Spleen (tissue), 11 donors: ENCODE results near the gene MYEOV. TPM values are rescaled to one million over a fixed set of nuclear protein-coding genes. Genes with fewer than 3 reads are reported as not detected.

ENCODE experiments used
- DNase-seq: peaks from one replicate; pipeline ENCODE4 v3.0.0-alpha.2; 2020
- H3K27ac ChIP-seq, 8 donors: fragments of 200-600 bp; sonication (generic) in 7 of 8; 1 replicate in 4 of 8; 2 replicates in 4 of 8; pipeline versions ENCODE4 v1.5.0 to v1.8.0; 2016 to 2021; ENCODE audit warnings: inconsistent platforms in 4 of 8, mild to moderate bottlenecking in 4 of 8, moderate library complexity in 1 of 8
- H3K27me3 ChIP-seq, 7 donors: fragments of 200-600 bp; sonication (generic) in 6 of 7; replicated peaks in 1 of 7; 1 replicate in 4 of 7; 2 replicates in 3 of 7; pipeline versions ENCODE4 v1.5.0 to v1.8.0; 2016 to 2021; ENCODE audit warnings: inconsistent platforms in 3 of 7, mild to moderate bottlenecking in 1 of 7
- H3K36me3 ChIP-seq, 6 donors: fragments of 200-600 bp; sonication (generic) in 5 of 6; 1 replicate in 4 of 6; 2 replicates in 2 of 6; pipeline versions ENCODE4 v1.5.0 to v1.8.0; 2016 to 2021; ENCODE audit warnings: inconsistent platforms in 2 of 6
- H3K4me1 ChIP-seq, 6 donors: fragments of 200-600 bp; sonication (generic) in 5 of 6; 1 replicate in 3 of 6; 2 replicates in 3 of 6; pipeline versions ENCODE4 v1.5.0 to v1.8.0; 2016 to 2021; ENCODE audit warnings: inconsistent platforms in 3 of 6
- H3K4me3 ChIP-seq, 8 donors: fragments of 200-600 bp; sonication (generic) in 7 of 8; 1 replicate in 4 of 8; 2 replicates in 4 of 8; pipeline versions ENCODE4 v1.5.0 to v1.8.0; 2016 to 2021; ENCODE audit warnings: inconsistent platforms in 4 of 8, mild to moderate bottlenecking in 4 of 8, moderate library complexity in 2 of 8
- H3K9me3 ChIP-seq, 8 donors: fragments of 200-600 bp; sonication (generic) in 7 of 8; 1 replicate in 4 of 8; 2 replicates in 4 of 8; pipeline versions ENCODE4 v1.5.0 to v1.8.0; 2016 to 2021; ENCODE audit warnings: inconsistent platforms in 4 of 8
- POLR2A ChIP-seq, 3 donors: fragments of 450-650 bp; IDR thresholded peaks; one replicate each; pipeline ENCODE4 v1.5.1; 2017; ENCODE audit warnings: antibody characterized with exemption in 3 of 3, mild to moderate bottlenecking in 1 of 3
- POLR2AphosphoS5 ChIP-seq, 3 donors: sonication (generic); formaldehyde crosslinking; IDR thresholded peaks; one replicate each; pipeline ENCODE4 v1.5.1; 2017; ENCODE audit warnings: antibody characterized with exemption in 3 of 3
- WGBS, 5 donors: extraction: QIAGEN DNeasy Blood & Tissue Kit in 3 of 5; methylation state at CpG; one replicate each; pipeline versions ENCODE4 v1.1.5 to v1.1.7; 2013 to 2018; 5-methylcytosine and 5-hydroxymethylcytosine counted together
- intact Hi-C: fragments of 100-400 bp; cut with DNase I; formaldehyde crosslinking; loops from one replicate; pipeline ENCODE4 v1.15.0; 2023; ENCODE audit warnings: low total_unique reads
- polyA plus RNA-seq, 3 donors: library from polyadenylated mRNA; stranded (reverse); fragments of 200-250 nt; gene quantifications; one replicate each; pipeline ENCODE4 v1.2.1, GENCODE V29; 2013
- total RNA-seq, 7 donors: library from RNA; depleted of rRNA in 3 of 7; stranded (reverse); fragments of >200 nt in 3 of 7; fragmentation: NEBNext Ultra II Directional in 4 of 7; extraction: Animal tissue kit (Norgen Biotek cat#: 25700) in 4 of 7; gene quantifications; one replicate each; pipeline versions ENCODE4 v1.1.0 to v1.2.1, GENCODE V29; 2016 to 2021
- TF ChIP-seq, protein P1 (sequence below), 11 experiments: fragments of 200-600 bp in 7 of 11; fragments of 450-650 bp in 4 of 11; sonication (generic) in 4 of 11; IDR thresholded peaks in 8 of 11; conservative IDR thresholded peaks in 3 of 11; 1 replicate in 7 of 11; 2 replicates in 4 of 11; pipeline versions ENCODE4 v1.4.0 to v1.8.0; 2016 to 2021; ENCODE audit warnings: antibody characterized with exemption in 11 of 11, inconsistent platforms in 4 of 11, mild to moderate bottlenecking in 1 of 11
- donor health status: healthy with polysubstance abuse.
- donor health status: DM: no; HTN: no; CAD: no; lungs with moderate emphysema.
- donor health status: DM: no; HTN: no; CAD: no.
- donor health status: Bipolar disorder and iron deficiency.
- donor health status: healthy.
- donor health status: DM: no; HTN: no; CAD: no.
- donor health status: DM: yes; HTN: yes; CAD: no.

MYEOV gene
- total and polyA plus RNA-seq, 10 donors = 0.06 to 1.4 (median 0.47) TPM; not detected in 2

DNA sequence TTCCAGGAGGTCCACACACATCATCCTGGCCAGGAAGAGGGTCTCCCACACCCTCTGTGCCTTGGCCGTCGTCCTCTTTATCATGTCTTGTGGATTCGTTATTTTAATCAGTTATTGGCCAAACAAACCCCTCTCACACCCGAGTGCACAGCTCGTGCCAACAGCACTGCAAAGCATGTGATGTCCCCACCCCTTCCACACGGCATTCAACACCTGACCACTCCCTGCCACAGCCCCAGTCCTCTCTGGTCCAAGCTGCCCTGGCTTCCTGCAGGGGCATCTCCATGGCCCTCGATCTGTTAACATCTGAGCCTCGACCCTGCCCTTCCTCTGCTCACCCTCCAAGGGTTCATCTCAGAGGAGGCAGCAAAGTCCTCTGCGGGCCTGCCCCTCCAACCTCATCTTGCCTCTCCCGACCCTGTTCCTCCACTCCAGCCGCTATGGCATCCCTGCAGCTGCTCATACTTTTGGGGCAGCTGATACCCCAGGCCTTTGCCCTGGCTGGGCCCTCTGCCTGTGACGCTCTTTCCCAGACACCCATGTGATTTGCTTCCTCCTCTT is 14.0 kb downstream of the MYEOV start:
- H3K4me3 ChIP-seq = no peak overlapping the region
- TF ChIP-seq, protein P1, sequence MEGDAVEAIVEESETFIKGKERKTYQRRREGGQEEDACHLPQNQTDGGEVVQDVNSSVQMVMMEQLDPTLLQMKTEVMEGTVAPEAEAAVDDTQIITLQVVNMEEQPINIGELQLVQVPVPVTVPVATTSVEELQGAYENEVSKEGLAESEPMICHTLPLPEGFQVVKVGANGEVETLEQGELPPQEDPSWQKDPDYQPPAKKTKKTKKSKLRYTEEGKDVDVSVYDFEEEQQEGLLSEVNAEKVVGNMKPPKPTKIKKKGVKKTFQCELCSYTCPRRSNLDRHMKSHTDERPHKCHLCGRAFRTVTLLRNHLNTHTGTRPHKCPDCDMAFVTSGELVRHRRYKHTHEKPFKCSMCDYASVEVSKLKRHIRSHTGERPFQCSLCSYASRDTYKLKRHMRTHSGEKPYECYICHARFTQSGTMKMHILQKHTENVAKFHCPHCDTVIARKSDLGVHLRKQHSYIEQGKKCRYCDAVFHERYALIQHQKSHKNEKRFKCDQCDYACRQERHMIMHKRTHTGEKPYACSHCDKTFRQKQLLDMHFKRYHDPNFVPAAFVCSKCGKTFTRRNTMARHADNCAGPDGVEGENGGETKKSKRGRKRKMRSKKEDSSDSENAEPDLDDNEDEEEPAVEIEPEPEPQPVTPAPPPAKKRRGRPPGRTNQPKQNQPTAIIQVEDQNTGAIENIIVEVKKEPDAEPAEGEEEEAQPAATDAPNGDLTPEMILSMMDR (IDR thresholded peaks at IDR 0.05 in 8 of 11, conservative IDR thresholded peaks at IDR 0.05 in 3 of 11) = no peak
- no peak for TF ChIP-seq POLR2AphosphoS5 (IDR thresholded peaks at IDR 0.05)
- no peak for TF ChIP-seq POLR2A (IDR thresholded peaks at IDR 0.05)
- H3K36me3 ChIP-seq = no peaks in the 10 kb centered on the region
- H3K9me3 ChIP-seq = no peaks in the 10 kb centered on the region
- peaks cover 22 to 52% (median 37%) of the 10 kb centered on the region in 6 donors for H3K4me1 ChIP-seq
- no peak for DNase-seq
- WGBS, 5 donors = 75 to 84% (median 80%) methylated on average over 12 of the region's 12 CpGs
- intact Hi-C loops = no loop called here
- H3K27ac ChIP-seq = no peak overlapping the region
- no peaks in the 10 kb centered on the region for H3K27me3 ChIP-seq

- WGBS, 5 donors = 94 to 98% (median 95%) methylated on average over 9 of the region's 9 CpGs
- Histone ChIP-seq H3K9me3 (no peaks in the 10 kb centered on the region), H3K27ac (no peak overlapping the region), H3K4me3 (no peak overlapping the region), H3K4me1 (peaks cover 23 to 57% (median 40%) of the 10 kb centered on the region in 6 donors), H3K36me3 (no peaks in the 10 kb centered on the region), H3K27me3 (no peaks in the 10 kb centered on the region)
- TF ChIP-seq, protein P1 (IDR thresholded peaks at IDR 0.05 in 8 of 11, conservative IDR thresholded peaks at IDR 0.05 in 3 of 11) = no peak
- TF ChIP-seq POLR2A (IDR thresholded peaks at IDR 0.05) (no peak), POLR2AphosphoS5 (IDR thresholded peaks at IDR 0.05) (no peak)
- no peak for DNase-seq
- intact Hi-C loops = no loop called here
Measured at GRCh38 chr11:69308491-69308911, 14.5 kb downstream of the MYEOV start.

GRCh38 chr11:69308936-69309615 is 15.1 kb downstream of the MYEOV start:
- H3K9me3 ChIP-seq = no peaks in the 10 kb centered on the region
- DNase-seq = no peak

GRCh38 chr11:69309631-69310280 is 15.8 kb downstream of the MYEOV start:
- H3K27me3 ChIP-seq = no peaks in the 10 kb centered on the region
- H3K4me3 ChIP-seq = no peak overlapping the region
- no peak overlapping the region for H3K27ac ChIP-seq
- DNase-seq = no peak
- no peaks in the 10 kb centered on the region for H3K36me3 ChIP-seq
- WGBS, 5 donors = 74 to 90% (median 84%) methylated on average over 8 of the region's 8 CpGs
- intact Hi-C loops = no loop called here
- H3K4me1 ChIP-seq = peaks cover 23 to 53% (median 40%) of the 10 kb centered on the region in 6 donors
- no peaks in the 10 kb centered on the region for H3K9me3 ChIP-seq
- TF ChIP-seq, protein P1 (IDR thresholded peaks at IDR 0.05 in 8 of 11, conservative IDR thresholded peaks at IDR 0.05 in 3 of 11) = no peak
- no peak for TF ChIP-seq POLR2AphosphoS5 (IDR thresholded peaks at IDR 0.05)
- no peak for TF ChIP-seq POLR2A (IDR thresholded peaks at IDR 0.05)

More at GRCh38 chr11:69308936-69309615, 15.1 kb downstream of the MYEOV start:
- intact Hi-C loops = no loop called here
- Histone ChIP-seq H3K4me1 (peaks cover 23 to 57% (median 40%) of the 10 kb centered on the region in 6 donors), H3K27me3 (no peaks in the 10 kb centered on the region), H3K4me3 (no peak overlapping the region), H3K36me3 (no peaks in the 10 kb centered on the region), H3K27ac (no peak overlapping the region)
- 90 to 94% (median 92%) methylated on average over 9 to 10 of the region's 10 CpGs for WGBS, 5 donors
- no peak for TF ChIP-seq POLR2A (IDR thresholded peaks at IDR 0.05)
